Hindlimb muscle (tissue), 1 donor: Measurements from ENCODE around the gene RIPK4. TPM values are rescaled to one million over a fixed set of nuclear protein-coding genes. Genes with fewer than 3 reads are reported as not detected.

Experiments used
- polyA plus RNA-seq: library from polyadenylated mRNA; unstranded; fragments of 120-200 nt; gene quantifications from one replicate; pipeline ENCODE4 v1.2.1, GENCODE V29; 2013; ENCODE audit not compliant: insufficient read length

Gene RIPK4
- polyA plus RNA-seq, 1 donor: 0.32 TPM

Other genes starting within 250 kb of the RIPK4 start
- gene PRDM15, start 112.3 kb upstream of the RIPK4 start, polyA plus RNA-seq: 4.5 TPM
- gene C2CD2, start 187.0 kb upstream of the RIPK4 start, polyA plus RNA-seq: 8.9 TPM
- 4.7 TPM for gene ZBTB21, start 243.3 kb upstream of the RIPK4 start, polyA plus RNA-seq